HepG2 (cell line): Measurements from ENCODE around the gene TOM1L2. TPM values are rescaled to one million over a fixed set of nuclear protein-coding genes. Genes with fewer than 3 reads are reported as not detected.

Experiments used
- CBX2 ChIP-seq, 2 experiments: fragments of 200-600 bp in 1 of 2; sonication (generic); formaldehyde crosslinking in 1 of 2; IDR thresholded peaks; 2 replicates each; pipeline versions ENCODE4 v1.7.0 to v1.8.1; 2018 to 2022; ENCODE audit warnings: low read depth in 2 of 2, low read length in 1 of 2, mild to moderate bottlenecking in 1 of 2, missing genetic modification reagents in 1 of 2
- FOSL1 ChIP-seq: sonication (generic); formaldehyde crosslinking; IDR thresholded peaks from 2 replicates; pipeline ENCODE4 v1.9.0; 2021; ENCODE audit warnings: missing genetic modification reagents, borderline replicate concordance
- GABPA ChIP-seq, 2 experiments: IDR thresholded peaks; 2 replicates each; pipeline ENCODE4 v1.6.1; 2011 to 2016; ENCODE audit warnings: low read depth in 2 of 2, low read length in 1 of 2, missing biosample characterization in 1 of 2, missing genetic modification characterization in 1 of 2
- HIC2 ChIP-seq: sonication (generic); formaldehyde crosslinking; IDR thresholded peaks from 2 replicates; pipeline ENCODE4 v1.9.0; 2022; ENCODE audit warnings: low read depth, missing genetic modification reagents
- MXD4 ChIP-seq: IDR thresholded peaks from 2 replicates; pipeline ENCODE4 v1.6.1; 2016; ENCODE audit warnings: mild to moderate bottlenecking, missing biosample characterization, missing genetic modification reagents
- ONECUT2 ChIP-seq: sonication (generic); formaldehyde crosslinking; IDR thresholded peaks from 2 replicates; pipeline ENCODE4 v1.4.0; 2020; ENCODE audit warnings: missing genetic modification reagents
- REL ChIP-seq: sonication (generic); formaldehyde crosslinking; conservative IDR thresholded peaks from 2 replicates; pipeline ENCODE4 v1.8.0; 2022; ENCODE audit warnings: mild to moderate bottlenecking, missing genetic modification reagents, moderate library complexity
- SP4 ChIP-seq: sonication (generic); formaldehyde crosslinking; IDR thresholded peaks from 2 replicates; pipeline ENCODE4 v1.8.1; 2023; ENCODE audit warnings: mild to moderate bottlenecking, missing genetic modification reagents
- YY1 ChIP-seq: IDR thresholded peaks from 2 replicates; pipeline ENCODE4 v1.6.1; 2011; ENCODE audit warnings: low read length, low read depth, moderate library complexity, mild to moderate bottlenecking; ENCODE audit not compliant: insufficient read depth, insufficient replicate concordance
- ZNF703 ChIP-seq: sonication (generic); formaldehyde crosslinking; IDR thresholded peaks from 2 replicates; pipeline ENCODE4 v1.5.1; 2020; ENCODE audit warnings: missing genetic modification reagents, mild to moderate bottlenecking, moderate library complexity, borderline replicate concordance
- ZNF772 ChIP-seq: sonication (generic); formaldehyde crosslinking; IDR thresholded peaks from 2 replicates; pipeline ENCODE4 v1.5.0; 2020; ENCODE audit warnings: mild to moderate bottlenecking, missing genetic modification reagents
- polyA plus RNA-seq, 8 experiments: library from polyadenylated mRNA; depleted of rRNA in 3 of 8; stranded (reverse) in 7 of 8; unstranded in 1 of 8; fragments of >200 nt; fragmentation: Illumina TruSeq in 4 of 8; extraction: Trizol in 4 of 8; gene quantifications; 2 replicates each; pipeline versions ENCODE4 v1.2.1 to v1.2.3, GENCODE V29; 2011 to 2016; ENCODE audit warnings: low read depth in 4 of 8, missing spikeins in 1 of 8, mixed read lengths in 1 of 8; ENCODE audit not compliant: insufficient read depth in 1 of 8
- total RNA-seq, 5 experiments: library from RNA; depleted of rRNA; stranded (reverse); fragments of >200 nt; fragmentation: Illumina TruSeq; extraction: Trizol; gene quantifications; 2 replicates each; pipeline ENCODE4 v1.2.3, GENCODE V29; 2016; ENCODE audit warnings: low read depth in 1 of 5

The TOM1L2 gene
- total and polyA plus RNA-seq, 2 of the 13 experiments (the other 11 are each of a cell fraction or from before 2014, with no cell fraction given) = 4.7 to 7.4 TPM

- no peak for TF ChIP-seq ZNF703 (CRISPR knock-in tag)
- no peak for TF ChIP-seq SP4 (CRISPR knock-in tag)
- TF ChIP-seq GABPA (IDR thresholded peaks at IDR 0.05; ENCODE audit: low read depth, low read length) = no peak
- TF ChIP-seq GABPA (CRISPR knock-in tag; IDR thresholded peaks at IDR 0.05; ENCODE audit: low read depth) = no peak
- TF ChIP-seq FOSL1 (CRISPR knock-in tag) = no peak
- TF ChIP-seq ZNF772 (CRISPR knock-in tag) = no peak
- no peak for TF ChIP-seq YY1
- TF ChIP-seq CBX2 (IDR thresholded peaks at IDR 0.05; ENCODE audit: low read depth, low read length) = no peak
- TF ChIP-seq CBX2 (CRISPR knock-in tag; IDR thresholded peaks at IDR 0.05; ENCODE audit: low read depth) = no peak
- no peak for TF ChIP-seq REL (CRISPR knock-in tag)
- TF ChIP-seq HIC2 = no peak
- TF ChIP-seq ONECUT2 (CRISPR knock-in tag) = no peak
- no peak for TF ChIP-seq MXD4
Observed at GRCh38 chr17:17902376-17902775, 69.8 kb downstream of the TOM1L2 start (continued).
